ENCODE data around the gene LTF. TPM values are rescaled to one million over a fixed set of nuclear protein-coding genes. Genes with fewer than 3 reads are reported as not detected.

Gene LTF
- total RNA-seq, 1 donor: 0.72 TPM

DNA sequence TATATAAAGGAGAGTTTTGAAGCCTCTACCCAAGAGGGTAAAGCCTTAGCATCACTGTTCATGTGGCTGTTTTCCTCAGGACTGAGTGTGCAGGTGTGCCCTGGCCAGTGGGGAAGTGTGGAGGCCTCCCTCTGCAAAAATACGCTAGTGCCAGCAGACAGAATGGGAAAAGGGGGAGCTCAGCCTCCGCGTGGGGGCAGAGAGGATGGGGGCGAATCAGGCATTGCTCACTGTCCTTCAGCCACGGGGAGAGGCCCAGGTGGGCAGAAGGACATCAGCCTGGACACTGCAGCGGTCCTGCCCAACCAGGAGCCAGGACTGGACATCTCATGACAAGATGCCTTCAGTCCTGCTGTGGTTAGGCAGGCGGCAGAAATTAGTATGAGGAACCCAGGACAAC is 10.1 kb downstream of the LTF start:
- H3K4me1 ChIP-seq (ENCODE audit: insufficient read depth, low read length): no peaks in the 10 kb centered on the region
- H2AFZ ChIP-seq (ENCODE audit: low read length): no peak overlapping the region
- H3K27me3 ChIP-seq (ENCODE audit: insufficient read depth, low read length): peaks cover 30% of the 10 kb centered on the region
- no peaks in the 10 kb centered on the region for H3K36me3 ChIP-seq (ENCODE audit: insufficient read depth, low read length)
- H3K79me2 ChIP-seq (ENCODE audit: insufficient read depth, low read length): no peaks in the 10 kb centered on the region
- TF ChIP-seq, protein P1, sequence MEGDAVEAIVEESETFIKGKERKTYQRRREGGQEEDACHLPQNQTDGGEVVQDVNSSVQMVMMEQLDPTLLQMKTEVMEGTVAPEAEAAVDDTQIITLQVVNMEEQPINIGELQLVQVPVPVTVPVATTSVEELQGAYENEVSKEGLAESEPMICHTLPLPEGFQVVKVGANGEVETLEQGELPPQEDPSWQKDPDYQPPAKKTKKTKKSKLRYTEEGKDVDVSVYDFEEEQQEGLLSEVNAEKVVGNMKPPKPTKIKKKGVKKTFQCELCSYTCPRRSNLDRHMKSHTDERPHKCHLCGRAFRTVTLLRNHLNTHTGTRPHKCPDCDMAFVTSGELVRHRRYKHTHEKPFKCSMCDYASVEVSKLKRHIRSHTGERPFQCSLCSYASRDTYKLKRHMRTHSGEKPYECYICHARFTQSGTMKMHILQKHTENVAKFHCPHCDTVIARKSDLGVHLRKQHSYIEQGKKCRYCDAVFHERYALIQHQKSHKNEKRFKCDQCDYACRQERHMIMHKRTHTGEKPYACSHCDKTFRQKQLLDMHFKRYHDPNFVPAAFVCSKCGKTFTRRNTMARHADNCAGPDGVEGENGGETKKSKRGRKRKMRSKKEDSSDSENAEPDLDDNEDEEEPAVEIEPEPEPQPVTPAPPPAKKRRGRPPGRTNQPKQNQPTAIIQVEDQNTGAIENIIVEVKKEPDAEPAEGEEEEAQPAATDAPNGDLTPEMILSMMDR (IDR thresholded peaks at IDR 0.05; ENCODE audit: extremely low read depth, low read depth, low read length): no peak
- no peak overlapping the region for H3K4me3 ChIP-seq (ENCODE audit: insufficient read depth, low read length)
- H3K9me3 ChIP-seq (ENCODE audit: low read depth, low read length): no peaks in the 10 kb centered on the region
- no peak for DNase-seq (ENCODE audit: insufficient read length, low spot score, missing footprints)
- no peak overlapping the region for H3K4me2 ChIP-seq (ENCODE audit: insufficient read depth, low read length)
- H3K27ac ChIP-seq (ENCODE audit: low read depth, low read length): no peak overlapping the region
- H4K20me1 ChIP-seq (ENCODE audit: insufficient read depth, low read length): no peaks in the 10 kb centered on the region

DNA sequence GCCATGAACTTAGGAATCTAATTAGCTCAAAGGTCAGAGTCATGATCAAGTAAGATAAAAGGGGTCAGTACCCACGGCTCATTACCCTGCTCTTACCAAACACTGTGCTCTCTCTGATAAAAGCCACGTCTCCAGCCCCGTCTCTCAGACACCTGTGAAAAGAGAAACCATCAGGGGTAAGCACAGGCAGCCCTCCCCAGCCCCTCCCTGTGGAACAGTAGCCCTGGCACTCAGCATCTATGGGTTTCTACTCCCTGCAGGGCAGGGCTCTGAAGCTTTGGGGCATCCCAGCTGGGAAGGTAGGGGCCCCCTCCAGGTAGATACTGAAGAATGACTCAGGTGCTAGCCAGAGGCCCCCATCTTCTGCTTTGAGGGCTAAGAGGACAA is 10.5 kb downstream of the LTF start:
- H3K27ac ChIP-seq (ENCODE audit: low read depth, low read length): no peak overlapping the region
- H4K20me1 ChIP-seq (ENCODE audit: insufficient read depth, low read length): no peaks in the 10 kb centered on the region
- no peaks in the 10 kb centered on the region for H3K36me3 ChIP-seq (ENCODE audit: insufficient read depth, low read length)
- no peak overlapping the region for H3K4me3 ChIP-seq (ENCODE audit: insufficient read depth, low read length)
- no peaks in the 10 kb centered on the region for H3K9me3 ChIP-seq (ENCODE audit: low read depth, low read length)
- no peaks in the 10 kb centered on the region for H3K79me2 ChIP-seq (ENCODE audit: insufficient read depth, low read length)
- no peak overlapping the region for H3K4me2 ChIP-seq (ENCODE audit: insufficient read depth, low read length)
- no peak overlapping the region for H2AFZ ChIP-seq (ENCODE audit: low read length)
- peaks cover 26% of the 10 kb centered on the region for H3K27me3 ChIP-seq (ENCODE audit: insufficient read depth, low read length)
- TF ChIP-seq, protein P1 (IDR thresholded peaks at IDR 0.05; ENCODE audit: extremely low read depth, low read depth, low read length): no peak
- H3K4me1 ChIP-seq (ENCODE audit: insufficient read depth, low read length): no peaks in the 10 kb centered on the region
- no peak for DNase-seq (ENCODE audit: insufficient read length, low spot score, missing footprints)

DNA sequence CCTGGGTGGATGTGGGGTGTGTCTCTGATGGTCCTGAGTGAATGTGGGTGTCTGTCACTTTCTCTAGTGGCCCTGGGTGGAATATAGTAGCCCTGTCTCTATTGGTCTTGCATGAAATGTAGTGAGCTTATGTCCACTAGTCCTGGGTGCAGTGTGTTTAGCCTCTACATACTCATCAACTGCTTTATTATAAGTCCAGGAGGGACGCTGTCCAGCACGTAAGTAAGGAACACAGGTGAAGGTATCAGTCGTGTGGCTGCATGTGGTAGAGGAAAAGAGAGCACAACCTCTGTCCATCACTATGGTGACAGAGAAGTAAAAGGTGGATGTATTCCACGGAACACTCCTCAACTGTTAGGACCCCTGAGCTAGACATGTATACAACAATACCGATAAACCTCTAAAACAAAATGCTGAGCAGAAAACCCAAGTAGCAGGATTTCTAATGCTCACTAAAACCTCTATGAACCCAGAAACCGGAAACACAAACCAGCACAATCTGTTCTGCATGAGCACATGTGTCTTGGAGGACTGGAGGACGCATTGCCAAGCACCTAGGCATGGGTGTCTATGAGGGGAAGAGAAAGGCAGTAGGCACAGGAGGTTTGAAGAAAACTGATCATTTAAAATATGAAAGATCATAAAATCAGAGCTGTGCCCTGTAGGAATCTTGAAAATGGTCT is 11.0 kb downstream of the LTF start:
- no peaks in the 10 kb centered on the region for H3K9me3 ChIP-seq (ENCODE audit: low read depth, low read length)
- no peaks in the 10 kb centered on the region for H3K4me1 ChIP-seq (ENCODE audit: insufficient read depth, low read length)
- H2AFZ ChIP-seq (ENCODE audit: low read length): no peak overlapping the region
- no peaks in the 10 kb centered on the region for H3K79me2 ChIP-seq (ENCODE audit: insufficient read depth, low read length)
- TF ChIP-seq, protein P1 (IDR thresholded peaks at IDR 0.05; ENCODE audit: extremely low read depth, low read depth, low read length): no peak
- no peaks in the 10 kb centered on the region for H3K36me3 ChIP-seq (ENCODE audit: insufficient read depth, low read length)
- no peaks in the 10 kb centered on the region for H4K20me1 ChIP-seq (ENCODE audit: insufficient read depth, low read length)
- H3K4me3 ChIP-seq (ENCODE audit: insufficient read depth, low read length): no peak overlapping the region
- H3K27me3 ChIP-seq (ENCODE audit: insufficient read depth, low read length): peaks cover 24% of the 10 kb centered on the region
- no peak overlapping the region for H3K4me2 ChIP-seq (ENCODE audit: insufficient read depth, low read length)
- DNase-seq (ENCODE audit: insufficient read length, low spot score, missing footprints): no peak
- no peak overlapping the region for H3K27ac ChIP-seq (ENCODE audit: low read depth, low read length)

DNA sequence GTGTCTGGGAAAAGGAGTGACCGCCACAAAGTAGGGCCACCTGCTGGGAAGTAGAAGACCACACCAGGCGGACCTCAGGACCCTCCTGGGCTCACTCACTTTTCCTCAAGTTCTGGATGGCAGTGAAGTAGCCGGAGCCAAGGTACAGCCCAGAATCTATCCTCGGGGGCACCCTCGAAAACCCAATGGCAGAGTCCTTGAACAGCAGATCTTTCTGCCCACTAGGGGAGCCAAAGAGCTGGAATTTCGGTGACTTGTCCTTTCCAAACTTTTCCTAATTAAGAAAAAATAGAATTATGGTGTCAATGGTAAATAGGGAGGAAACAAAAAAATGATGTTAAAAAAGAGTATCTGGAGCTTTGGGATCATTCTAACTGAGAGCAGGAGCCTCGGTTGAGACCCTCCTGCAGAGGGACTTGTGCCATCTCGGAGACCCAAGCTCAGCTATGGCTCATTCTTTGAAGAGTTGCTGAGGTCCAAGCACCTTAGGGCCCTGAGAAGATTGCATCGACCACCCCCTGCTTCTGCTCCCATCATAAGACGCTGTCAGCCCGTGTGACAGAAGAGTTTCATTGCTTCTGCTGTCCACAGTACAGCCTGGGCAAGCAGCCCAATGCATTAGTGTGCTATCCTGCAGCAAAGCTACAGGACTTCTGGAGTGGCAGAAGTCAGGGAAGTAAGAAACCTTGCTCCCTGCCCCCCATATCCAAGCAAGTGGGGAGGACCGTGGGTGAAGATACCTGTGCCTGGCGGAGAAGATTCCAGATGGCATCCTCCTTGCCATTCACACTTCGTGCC is 14.8 kb downstream of the LTF start:
- H3K27me3 ChIP-seq (ENCODE audit: insufficient read depth, low read length): peaks cover 35% of the 10 kb centered on the region
- no peak overlapping the region for H3K4me2 ChIP-seq (ENCODE audit: insufficient read depth, low read length)
- H3K36me3 ChIP-seq (ENCODE audit: insufficient read depth, low read length): no peaks in the 10 kb centered on the region
- no peak overlapping the region for H3K27ac ChIP-seq (ENCODE audit: low read depth, low read length)
- H3K79me2 ChIP-seq (ENCODE audit: insufficient read depth, low read length): no peaks in the 10 kb centered on the region
- no peaks in the 10 kb centered on the region for H3K9me3 ChIP-seq (ENCODE audit: low read depth, low read length)
- H4K20me1 ChIP-seq (ENCODE audit: insufficient read depth, low read length): no peaks in the 10 kb centered on the region
- peak; percentile 90 for DNase-seq (ENCODE audit: insufficient read length, low spot score, missing footprints)
- H3K4me3 ChIP-seq (ENCODE audit: insufficient read depth, low read length): no peak overlapping the region
- H3K4me1 ChIP-seq (ENCODE audit: insufficient read depth, low read length): no peaks in the 10 kb centered on the region
- TF ChIP-seq, protein P1 (IDR thresholded peaks at IDR 0.05; ENCODE audit: extremely low read depth, low read depth, low read length): peak; percentile 80
- no peak overlapping the region for H2AFZ ChIP-seq (ENCODE audit: low read length)

Data from osteoblast (primary cell).